Activated T-helper 1 cell treated with anti-CD3 and anti-CD28 coated beads, Interleukin-12 subunit alpha, Interleukin-12 subunit beta, Interleukin-2, Interleukin-4 antibody, amounts not matched to agents 30 ng/mL and 10 ng/mL and 1 ng/mL, durations not matched to agents 14 hours and 24 hours and 36 hours (primary cell): ENCODE measurements around the gene CTBP2. TPM values are rescaled to one million over a fixed set of nuclear protein-coding genes. Genes with fewer than 3 reads are reported as not detected.
"Not testable (repeated sequence)": the region's sequence is repeated elsewhere in the genome, so short reads cannot be mapped to it uniquely, and the experiment has no call there.

Experiments used
- DNase-seq: peaks from one replicate; pipeline ENCODE4 v3.0.0; 2021; ENCODE audit warnings: low spot score
- H3K27ac Mint-ChIP-seq: one replicate; pipeline ENCODE4 v1.8.0; 2021; ENCODE audit warnings: mild to moderate bottlenecking, mixed read lengths
- H3K27me3 Mint-ChIP-seq: one replicate; pipeline ENCODE4 v1.8.0; 2022; ENCODE audit warnings: mild to moderate bottlenecking, moderate library complexity, mixed read lengths; ENCODE audit not compliant: insufficient read depth
- H3K36me3 Mint-ChIP-seq: one replicate; pipeline ENCODE4 v1.8.0; 2021; ENCODE audit warnings: low read depth, mixed read lengths
- H3K4me1 Mint-ChIP-seq: one replicate; pipeline ENCODE4 v1.8.0; 2021; ENCODE audit warnings: low read depth, mixed read lengths
- H3K4me3 Mint-ChIP-seq: one replicate; pipeline ENCODE4 v1.8.0; 2021; ENCODE audit warnings: mild to moderate bottlenecking, moderate library complexity, mixed read lengths
- H3K9me3 Mint-ChIP-seq: one replicate; pipeline ENCODE4 v1.8.0; 2021; ENCODE audit warnings: mixed read lengths
- intact Hi-C: fragments of 100-400 bp; cut with micrococcal nuclease; formaldehyde crosslinking; loops from one replicate; pipeline ENCODE4 v1.15.1; 2024
- total RNA-seq: library from RNA; stranded (reverse); gene quantifications from 2 replicates; pipeline ENCODE4 v1.2.3, GENCODE V29; 2022

The CTBP2 gene
- total RNA-seq, 1 donor from 2014 or later: 0.13 TPM

DNA sequence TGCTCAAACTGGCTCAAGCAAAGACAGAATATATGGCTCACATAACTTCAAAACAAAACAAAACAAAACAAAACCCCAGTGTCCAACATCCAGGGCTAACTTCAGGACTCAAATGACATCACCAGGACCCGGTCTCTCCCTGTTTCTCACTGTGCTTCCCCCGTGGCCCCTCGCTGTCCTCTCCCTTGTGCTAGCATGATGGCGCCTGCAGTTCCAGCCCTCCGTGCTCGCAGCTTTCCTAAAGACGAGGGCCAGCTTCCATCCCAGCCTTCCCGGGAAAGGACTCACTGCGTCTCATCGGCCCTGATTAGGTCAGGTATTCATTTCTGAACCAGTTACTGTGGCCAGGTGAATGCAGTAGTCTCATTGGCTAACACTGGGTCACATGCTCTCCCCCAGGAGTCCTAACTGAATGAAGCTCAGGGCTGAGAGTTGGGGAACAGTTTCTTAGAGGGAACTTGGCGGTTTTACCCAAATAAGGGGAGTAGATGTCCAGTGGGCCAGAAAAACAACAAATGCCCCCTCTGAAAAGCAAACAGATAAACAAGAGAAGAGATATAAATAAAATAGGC lies 33.0 kb upstream of the CTBP2 start:
- H3K27me3 Mint-ChIP-seq: no peaks in the 10 kb centered on the region
- H3K36me3 Mint-ChIP-seq: no peaks in the 10 kb centered on the region
- H3K9me3 Mint-ChIP-seq: no peaks in the 10 kb centered on the region
- no peak overlapping the region for H3K27ac Mint-ChIP-seq
- H3K4me1 Mint-ChIP-seq: no peaks in the 10 kb centered on the region
- no peak for DNase-seq
- intact Hi-C loops: no loop called here
- no peak overlapping the region for H3K4me3 Mint-ChIP-seq

DNA sequence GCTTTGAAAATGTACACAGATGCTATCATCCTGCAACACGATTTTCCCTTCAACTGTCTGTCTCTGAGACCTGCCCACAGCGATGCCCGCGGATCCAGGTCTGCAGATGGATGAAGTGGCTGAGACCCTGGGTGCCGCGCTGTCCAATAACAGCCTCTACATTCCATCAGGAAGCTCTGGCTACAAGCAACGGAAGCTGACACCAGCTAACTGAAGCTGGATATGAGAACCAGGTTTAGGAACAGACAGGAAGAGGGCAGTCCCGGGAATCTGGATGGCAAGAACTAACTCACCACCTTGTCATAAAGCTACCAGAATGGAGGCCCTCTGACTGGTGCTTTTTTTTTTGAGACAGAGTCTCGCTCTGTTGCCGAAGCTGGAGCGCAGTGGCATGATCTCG lies 32.3 kb upstream of the CTBP2 start:
- H3K9me3 Mint-ChIP-seq: no peaks in the 10 kb centered on the region
- H3K4me1 Mint-ChIP-seq: no peaks in the 10 kb centered on the region
- no peak for DNase-seq
- H3K4me3 Mint-ChIP-seq: no peak overlapping the region
- H3K36me3 Mint-ChIP-seq: no peaks in the 10 kb centered on the region
- intact Hi-C loops: no loop called here
- no peaks in the 10 kb centered on the region for H3K27me3 Mint-ChIP-seq
- no peak overlapping the region for H3K27ac Mint-ChIP-seq

DNA sequence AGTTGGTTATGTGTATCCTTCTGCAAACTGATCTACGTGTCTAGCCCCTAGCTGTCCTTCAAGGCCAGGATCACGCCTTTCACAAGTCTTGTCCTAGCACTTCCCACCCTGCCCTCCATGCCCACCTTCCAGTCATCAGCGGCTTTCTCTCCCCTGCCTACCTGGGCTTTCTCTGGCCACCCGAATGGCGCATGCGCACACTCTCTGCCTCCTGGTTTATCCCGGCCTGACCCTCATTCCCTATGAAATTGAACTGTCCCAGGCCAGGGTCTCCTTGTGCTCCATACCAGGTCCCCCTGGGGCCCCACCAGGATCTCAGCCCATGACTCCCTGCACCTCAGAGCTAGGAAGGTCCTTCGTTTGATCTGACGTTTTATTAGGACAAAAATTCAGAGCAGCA lies 31.6 kb upstream of the CTBP2 start:
- no peaks in the 10 kb centered on the region for H3K36me3 Mint-ChIP-seq
- no peaks in the 10 kb centered on the region for H3K27me3 Mint-ChIP-seq
- no peaks in the 10 kb centered on the region for H3K4me1 Mint-ChIP-seq
- intact Hi-C loops: no loop called here
- no peak for DNase-seq
- no peak overlapping the region for H3K4me3 Mint-ChIP-seq
- no peak overlapping the region for H3K27ac Mint-ChIP-seq
- no peaks in the 10 kb centered on the region for H3K9me3 Mint-ChIP-seq

DNA sequence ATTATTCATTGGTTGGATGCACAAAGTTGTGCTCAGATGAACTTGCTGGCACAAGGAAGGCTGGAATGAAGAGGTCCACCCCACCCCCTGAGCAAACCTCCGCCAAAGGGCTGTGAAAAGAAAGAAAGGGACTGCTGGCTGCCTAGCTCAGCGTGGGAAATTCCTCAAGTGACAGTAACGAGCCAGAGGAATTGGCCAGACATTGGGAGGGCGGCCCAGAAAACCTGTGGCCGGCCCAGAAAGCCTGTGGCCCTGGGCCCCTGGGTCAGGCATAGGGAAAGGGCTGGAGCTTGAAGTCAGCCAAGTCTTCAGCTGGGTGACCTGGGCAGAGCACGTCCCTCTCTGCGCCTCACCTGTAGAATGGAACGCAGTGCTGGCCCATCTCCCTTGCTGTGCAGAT lies 30.6 kb upstream of the CTBP2 start:
- Mint-ChIP-seq H3K27me3 (no peaks in the 10 kb centered on the region), H3K27ac (no peak overlapping the region), H3K4me3 (no peak overlapping the region), H3K36me3 (no peaks in the 10 kb centered on the region), H3K9me3 (no peaks in the 10 kb centered on the region), H3K4me1 (no peaks in the 10 kb centered on the region)
- intact Hi-C loops: no loop called here
- no peak for DNase-seq

DNA sequence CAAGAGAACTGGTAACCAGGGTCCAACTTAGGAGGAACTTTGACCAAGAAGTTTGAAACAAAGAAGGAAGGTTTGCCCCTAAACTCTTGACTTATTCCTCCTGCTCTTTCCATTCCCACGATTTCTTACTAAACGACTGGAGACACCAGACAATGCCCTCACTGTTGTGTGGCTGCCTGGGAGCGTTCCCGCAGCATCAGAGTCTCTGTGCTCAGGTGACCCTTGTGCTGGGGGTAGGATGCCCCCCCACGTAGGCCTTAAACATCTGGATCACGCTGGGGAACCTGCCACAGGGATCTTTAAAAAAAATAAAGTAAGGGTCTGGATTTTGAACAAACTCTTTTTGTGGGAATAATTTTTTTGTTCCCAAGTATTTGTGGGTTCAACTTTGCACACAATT lies 30.1 kb upstream of the CTBP2 start:
- no peaks in the 10 kb centered on the region for H3K9me3 Mint-ChIP-seq
- no peaks in the 10 kb centered on the region for H3K4me1 Mint-ChIP-seq
- no peak overlapping the region for H3K27ac Mint-ChIP-seq
- DNase-seq: no peak
- H3K27me3 Mint-ChIP-seq: no peaks in the 10 kb centered on the region
- intact Hi-C loops: no loop called here
- H3K36me3 Mint-ChIP-seq: no peaks in the 10 kb centered on the region
- H3K4me3 Mint-ChIP-seq: no peak overlapping the region

DNA sequence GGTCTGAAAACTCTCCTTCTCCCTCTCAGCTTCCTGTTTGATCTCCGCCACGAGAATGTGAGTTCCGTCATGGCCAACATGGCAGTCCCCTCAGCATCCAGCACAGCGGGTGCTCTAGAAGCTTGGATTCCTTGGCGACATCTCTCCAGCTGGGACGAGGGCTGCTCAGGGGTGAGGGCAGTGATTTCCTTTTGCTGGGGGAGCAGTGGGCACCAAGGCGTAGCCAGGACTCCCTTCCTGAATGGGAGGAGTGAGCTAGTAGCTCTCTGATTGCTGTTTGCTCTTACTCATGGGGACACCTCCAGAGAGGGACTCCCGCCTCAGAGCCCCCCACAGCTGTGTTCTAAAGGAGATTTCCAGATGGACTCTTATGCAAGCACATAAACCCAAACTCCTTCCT lies 28.8 kb upstream of the CTBP2 start:
- Mint-ChIP-seq H3K4me3 (no peak overlapping the region), H3K27ac (no peak overlapping the region), H3K27me3 (no peaks in the 10 kb centered on the region), H3K4me1 (no peaks in the 10 kb centered on the region), H3K36me3 (no peaks in the 10 kb centered on the region), H3K9me3 (no peaks in the 10 kb centered on the region)
- no peak for DNase-seq
- intact Hi-C loops: no loop called here

DNA sequence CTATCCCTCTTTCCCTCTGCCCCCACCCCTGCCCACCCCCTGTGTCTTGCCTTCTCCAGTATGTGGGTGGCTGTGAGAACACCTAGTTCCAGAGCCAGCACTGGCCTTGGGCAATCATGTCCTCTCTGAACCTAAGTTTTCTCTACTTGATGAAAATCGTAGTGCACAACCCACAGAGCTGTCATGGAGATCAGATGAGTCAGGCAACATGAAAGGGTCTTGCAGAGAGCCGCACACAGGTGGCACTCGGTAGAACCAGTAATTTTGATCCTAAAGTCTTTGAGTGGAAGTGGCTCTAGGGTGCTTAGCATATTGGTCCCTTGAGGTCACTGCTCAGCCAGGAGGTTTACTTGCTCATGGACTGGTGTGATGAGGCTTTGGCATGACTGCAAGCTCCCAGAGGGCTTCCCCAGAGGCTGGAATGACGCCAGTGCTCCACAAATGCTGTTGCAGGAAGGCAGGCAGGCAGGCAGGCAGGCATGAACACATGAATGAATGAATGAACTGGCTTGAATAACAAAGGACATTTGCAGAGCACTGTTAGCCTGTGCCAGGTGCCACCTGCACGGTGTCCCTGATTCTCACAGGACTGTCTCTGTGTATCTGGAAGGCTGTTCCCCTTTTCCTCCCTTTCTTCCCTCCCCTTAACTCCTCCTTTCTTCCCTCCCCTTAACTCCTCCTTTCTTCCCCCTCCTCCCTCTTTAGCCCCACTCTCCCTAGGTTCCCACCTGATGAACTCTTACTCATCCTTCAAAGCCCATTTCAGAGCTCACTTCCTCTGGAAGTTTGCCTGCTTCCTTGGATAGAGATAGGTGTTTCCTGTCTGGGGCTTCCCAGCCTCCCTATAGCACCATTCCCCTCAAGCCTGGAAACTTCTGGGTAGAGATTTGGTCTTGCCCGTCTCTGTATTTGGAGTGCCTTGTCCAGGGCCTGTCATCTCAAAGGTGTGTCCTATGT lies 27.2 kb upstream of the CTBP2 start:
- intact Hi-C loops: no loop called here
- Mint-ChIP-seq H3K27me3 (peaks cover 4% of the 10 kb centered on the region), H3K27ac (no peak overlapping the region), H3K36me3 (no peaks in the 10 kb centered on the region), H3K4me3 (no peak overlapping the region), H3K9me3 (no peaks in the 10 kb centered on the region), H3K4me1 (no peaks in the 10 kb centered on the region)
- DNase-seq: no peak

DNA sequence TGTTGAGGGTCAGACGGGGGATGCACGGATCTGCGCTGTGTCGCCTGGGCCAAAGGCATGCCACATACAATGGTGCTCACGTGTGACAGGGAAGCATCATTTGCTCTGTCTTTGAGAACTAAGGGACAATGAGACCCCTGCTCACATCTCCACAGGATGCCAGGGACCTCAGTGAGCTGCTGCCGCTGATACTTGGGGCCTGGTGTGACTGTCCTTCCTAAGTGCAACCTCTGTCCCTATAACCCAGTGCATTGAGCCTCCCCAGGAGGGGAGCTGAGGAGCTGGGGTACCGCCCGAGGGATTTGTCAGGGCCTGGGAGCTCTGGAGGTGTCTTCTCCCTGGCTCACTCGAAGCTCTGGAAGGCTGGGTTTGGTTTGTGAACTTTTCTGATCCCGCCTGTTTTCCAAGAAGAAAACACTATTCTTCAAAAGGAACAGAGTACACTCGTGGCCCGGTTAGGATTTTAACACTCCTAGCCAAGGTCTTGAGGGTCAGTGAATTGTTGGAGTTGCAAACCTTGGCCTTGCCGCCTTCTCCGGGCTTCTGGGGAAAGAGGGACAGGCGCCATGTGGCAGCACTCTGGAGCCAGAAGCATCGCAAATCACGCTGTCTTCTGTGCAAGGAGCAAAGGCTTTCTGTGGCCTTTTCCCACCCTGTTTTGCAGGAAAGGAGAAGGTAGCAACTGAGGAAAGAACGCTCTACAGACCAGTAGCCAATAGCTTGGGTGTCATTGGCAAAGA lies 26.2 kb upstream of the CTBP2 start:
- H3K4me3 Mint-ChIP-seq: no peak overlapping the region
- H3K27ac Mint-ChIP-seq: no peak overlapping the region
- no peaks in the 10 kb centered on the region for H3K4me1 Mint-ChIP-seq
- intact Hi-C loops: no loop called here
- no peaks in the 10 kb centered on the region for H3K9me3 Mint-ChIP-seq
- DNase-seq: no peak
- no peaks in the 10 kb centered on the region for H3K36me3 Mint-ChIP-seq
- peaks cover 5% of the 10 kb centered on the region for H3K27me3 Mint-ChIP-seq

DNA sequence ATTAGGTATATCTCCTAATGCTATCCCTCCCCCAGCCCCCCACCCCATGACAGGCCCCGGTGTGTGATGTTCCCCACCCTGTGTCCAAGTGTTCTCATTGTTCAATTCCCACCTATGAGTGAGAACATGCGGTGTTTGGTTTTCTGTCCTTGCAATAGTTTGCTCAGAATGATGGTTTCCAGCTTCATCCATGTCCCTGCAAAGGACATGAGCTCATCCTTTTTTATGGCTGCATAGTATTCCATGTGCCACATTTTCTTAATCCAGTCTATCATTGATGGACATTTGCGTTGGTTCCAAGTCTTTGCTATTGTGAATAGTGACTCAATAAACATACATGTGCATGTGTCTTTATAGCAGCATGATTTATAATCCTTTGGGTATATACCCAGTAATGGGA lies 18.7 kb upstream of the CTBP2 start:
- intact Hi-C loops, H3K9me3 Mint-ChIP-seq, H3K36me3 Mint-ChIP-seq, H3K4me3 Mint-ChIP-seq, DNase-seq, H3K4me1 Mint-ChIP-seq, H3K27ac Mint-ChIP-seq, H3K27me3 Mint-ChIP-seq: not testable (repeated sequence)

DNA sequence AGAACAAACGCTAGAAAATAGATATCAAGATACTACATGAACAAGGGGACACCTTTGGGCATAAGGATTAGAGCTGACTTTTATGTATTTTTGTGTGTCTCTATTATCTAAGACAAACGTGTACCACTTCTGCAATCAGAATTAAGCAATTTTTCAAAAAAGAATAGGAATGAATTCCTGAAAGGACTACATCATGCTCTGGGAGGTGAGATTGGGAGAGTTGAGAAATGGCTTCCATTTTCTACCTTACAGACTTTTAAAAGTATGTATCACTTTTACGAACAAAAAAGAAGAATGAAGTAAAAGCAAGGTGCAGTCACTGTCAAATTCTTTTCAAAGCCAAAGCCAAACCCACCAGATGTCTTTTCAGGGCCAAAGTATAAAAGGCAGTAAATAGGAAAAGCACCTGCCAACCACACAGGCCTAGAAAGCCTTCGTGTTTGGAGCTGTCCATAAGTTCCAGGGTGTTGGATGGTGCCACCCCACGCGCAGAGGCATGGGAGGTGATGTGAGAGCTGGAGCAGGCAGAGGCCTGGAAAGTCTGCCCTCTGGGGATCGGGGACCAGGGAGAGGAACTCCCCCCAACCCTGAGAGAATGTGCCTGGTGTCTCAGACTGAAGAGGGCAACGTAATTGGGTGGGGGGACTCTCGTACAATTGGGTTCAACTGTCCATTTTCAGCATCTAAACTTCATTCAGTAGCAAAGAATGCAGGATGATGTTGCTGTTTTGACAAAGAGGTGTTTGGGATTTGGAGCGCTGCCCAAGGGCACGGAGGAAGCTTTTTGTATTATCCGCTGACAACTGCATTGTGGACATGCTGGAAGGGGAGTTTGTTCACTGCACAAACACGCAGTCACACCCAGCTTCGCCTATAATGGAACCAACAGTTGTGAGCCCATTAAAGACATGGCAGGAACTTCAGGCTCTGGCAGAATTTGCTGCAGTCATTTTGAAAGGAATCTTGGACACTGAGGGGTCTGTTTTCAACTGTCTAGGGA lies 17.6 kb upstream of the CTBP2 start:
- Mint-ChIP-seq H3K36me3 (no peaks in the 10 kb centered on the region), H3K4me1 (no peaks in the 10 kb centered on the region), H3K4me3 (no peak overlapping the region), H3K9me3 (no peaks in the 10 kb centered on the region), H3K27ac (no peak overlapping the region), H3K27me3 (peaks cover 7% of the 10 kb centered on the region)
- no peak for DNase-seq
- intact Hi-C loops: no loop called here

DNA sequence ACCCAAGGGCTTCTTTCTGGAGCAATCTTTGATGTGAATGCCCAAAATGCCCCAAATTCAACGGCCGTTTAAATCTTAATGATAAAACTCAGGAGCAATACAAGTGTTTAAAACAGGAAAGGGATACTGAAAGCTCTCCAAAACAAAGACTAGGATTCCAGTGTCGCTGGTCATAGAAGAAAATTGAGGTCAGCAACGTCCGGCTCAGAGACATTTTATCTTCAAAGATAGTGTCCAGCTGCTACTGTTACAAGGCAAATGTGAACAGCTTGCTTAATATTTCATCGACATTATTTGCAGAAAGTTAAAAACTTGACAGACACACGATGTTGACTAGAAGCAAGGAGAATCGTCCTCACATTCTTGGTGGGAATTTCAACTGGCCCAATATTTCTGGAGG lies 15.4 kb upstream of the CTBP2 start:
- intact Hi-C loops: no loop called here
- Mint-ChIP-seq H3K9me3 (no peaks in the 10 kb centered on the region), H3K27ac (no peak overlapping the region), H3K36me3 (no peaks in the 10 kb centered on the region), H3K4me3 (no peak overlapping the region), H3K4me1 (no peaks in the 10 kb centered on the region), H3K27me3 (peaks cover 3% of the 10 kb centered on the region)
- no peak for DNase-seq

DNA sequence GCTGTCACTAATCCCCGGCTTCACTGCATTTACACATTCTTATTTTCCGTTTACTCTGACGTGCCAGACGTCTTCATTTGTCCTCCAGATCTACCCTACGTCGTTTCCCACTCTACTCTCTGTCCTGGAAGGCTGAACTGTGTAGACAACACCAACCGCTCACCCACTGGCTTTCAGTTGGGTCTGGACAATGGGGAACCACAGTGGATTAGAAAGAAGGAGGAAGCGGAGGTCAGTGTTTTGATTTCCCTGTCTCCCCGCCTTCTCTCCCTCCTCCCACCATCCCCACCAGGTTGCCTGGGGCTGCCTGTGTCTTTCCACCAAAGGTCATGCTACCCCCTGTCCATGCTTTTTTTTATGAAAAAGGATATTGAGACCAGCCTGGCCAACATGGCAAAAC lies 14.0 kb upstream of the CTBP2 start:
- Mint-ChIP-seq H3K9me3 (no peaks in the 10 kb centered on the region), H3K27ac (no peak overlapping the region), H3K4me1 (no peaks in the 10 kb centered on the region), H3K4me3 (no peak overlapping the region), H3K27me3 (peaks cover 3% of the 10 kb centered on the region), H3K36me3 (no peaks in the 10 kb centered on the region)
- DNase-seq: no peak
- intact Hi-C loops: no loop called here
